ENCODE data around the gene KANSL1L.
A peak's percentile ranks its signal among the peaks of the same experiment; 100 is the strongest.

Gene KANSL1L

GRCh38 chr2:210195101-210195852, 24.1 kb upstream of the KANSL1L start:
- Histone ChIP-seq H3K4me3 (ENCODE audit: insufficient read depth, low read length, poor library complexity, severe bottlenecking) (no peak overlapping the region), H3K4me2 (ENCODE audit: low read depth, low read length, poor library complexity, severe bottlenecking) (no peak overlapping the region), H3F3A (ENCODE audit: insufficient read depth) (no peaks in the 10 kb centered on the region), H3K9me2 (replicated peaks; ENCODE audit: insufficient read depth, low read length) (no peaks in the 10 kb centered on the region), H3K27ac (ENCODE audit: low read depth, low read length) (no peak overlapping the region), H3K79me2 (ENCODE audit: insufficient read depth, low read length) (no peaks in the 10 kb centered on the region), H3K9ac (ENCODE audit: low read length) (no peak overlapping the region), H2AFZ (ENCODE audit: low read depth, low read length, severe bottlenecking) (no peak overlapping the region), H3K27me3 (ENCODE audit: low read length) (no peaks in the 10 kb centered on the region), H3K9me3 (ENCODE audit: insufficient read depth, low read length) (no peaks in the 10 kb centered on the region), H3K36me3 (ENCODE audit: low read length) (no peaks in the 10 kb centered on the region), H4K20me1 (ENCODE audit: low read depth, low read length) (no peaks in the 10 kb centered on the region)
- no peak for TF ChIP-seq EZH2phosphoT487 (conservative IDR thresholded peaks at IDR 0.05; ENCODE audit: low read length)
- TF ChIP-seq, protein P1, sequence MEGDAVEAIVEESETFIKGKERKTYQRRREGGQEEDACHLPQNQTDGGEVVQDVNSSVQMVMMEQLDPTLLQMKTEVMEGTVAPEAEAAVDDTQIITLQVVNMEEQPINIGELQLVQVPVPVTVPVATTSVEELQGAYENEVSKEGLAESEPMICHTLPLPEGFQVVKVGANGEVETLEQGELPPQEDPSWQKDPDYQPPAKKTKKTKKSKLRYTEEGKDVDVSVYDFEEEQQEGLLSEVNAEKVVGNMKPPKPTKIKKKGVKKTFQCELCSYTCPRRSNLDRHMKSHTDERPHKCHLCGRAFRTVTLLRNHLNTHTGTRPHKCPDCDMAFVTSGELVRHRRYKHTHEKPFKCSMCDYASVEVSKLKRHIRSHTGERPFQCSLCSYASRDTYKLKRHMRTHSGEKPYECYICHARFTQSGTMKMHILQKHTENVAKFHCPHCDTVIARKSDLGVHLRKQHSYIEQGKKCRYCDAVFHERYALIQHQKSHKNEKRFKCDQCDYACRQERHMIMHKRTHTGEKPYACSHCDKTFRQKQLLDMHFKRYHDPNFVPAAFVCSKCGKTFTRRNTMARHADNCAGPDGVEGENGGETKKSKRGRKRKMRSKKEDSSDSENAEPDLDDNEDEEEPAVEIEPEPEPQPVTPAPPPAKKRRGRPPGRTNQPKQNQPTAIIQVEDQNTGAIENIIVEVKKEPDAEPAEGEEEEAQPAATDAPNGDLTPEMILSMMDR (IDR thresholded peaks at IDR 0.05; ENCODE audit: insufficient read depth, low read length, poor library complexity, severe bottlenecking): peak; percentile 39

DNA sequence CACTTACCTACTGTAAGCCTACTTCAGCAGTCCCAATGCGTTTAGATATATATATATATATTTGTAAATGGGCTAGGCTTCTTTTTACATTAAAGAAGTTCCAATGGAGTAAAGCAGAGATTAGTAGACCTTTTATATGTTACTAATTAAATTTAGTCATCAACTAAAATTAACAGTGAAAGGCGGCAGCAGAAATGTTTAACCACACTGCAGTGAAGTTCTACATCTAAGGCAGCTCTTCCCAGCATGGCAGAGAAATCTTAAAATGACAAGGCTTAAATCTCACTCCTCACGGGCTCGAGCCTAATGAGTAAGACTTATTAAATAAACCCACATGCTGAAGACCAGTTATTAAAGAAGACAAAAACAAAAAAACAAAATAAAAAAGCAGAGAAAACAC, 19.1 kb upstream of the KANSL1L start:
- H3K36me3 ChIP-seq (ENCODE audit: low read length): no peaks in the 10 kb centered on the region
- TF ChIP-seq, protein P1 (IDR thresholded peaks at IDR 0.05; ENCODE audit: insufficient read depth, low read length, poor library complexity, severe bottlenecking): no peak
- TF ChIP-seq EZH2phosphoT487 (conservative IDR thresholded peaks at IDR 0.05; ENCODE audit: low read length): no peak
- no peaks in the 10 kb centered on the region for H3K27me3 ChIP-seq (ENCODE audit: low read length)
- H3K4me2 ChIP-seq (ENCODE audit: low read depth, low read length, poor library complexity, severe bottlenecking): no peak overlapping the region
- H3K9me2 ChIP-seq (replicated peaks; ENCODE audit: insufficient read depth, low read length): no peaks in the 10 kb centered on the region
- H3K4me3 ChIP-seq (ENCODE audit: insufficient read depth, low read length, poor library complexity, severe bottlenecking): no peak overlapping the region
- no peak overlapping the region for H2AFZ ChIP-seq (ENCODE audit: low read depth, low read length, severe bottlenecking)
- no peaks in the 10 kb centered on the region for H4K20me1 ChIP-seq (ENCODE audit: low read depth, low read length)
- H3F3A ChIP-seq (ENCODE audit: insufficient read depth): no peaks in the 10 kb centered on the region
- H3K27ac ChIP-seq (ENCODE audit: low read depth, low read length): no peak overlapping the region
- no peaks in the 10 kb centered on the region for H3K79me2 ChIP-seq (ENCODE audit: insufficient read depth, low read length)
- no peaks in the 10 kb centered on the region for H3K9me3 ChIP-seq (ENCODE audit: insufficient read depth, low read length)
- no peak overlapping the region for H3K9ac ChIP-seq (ENCODE audit: low read length)

- no peaks in the 10 kb centered on the region for H3K79me2 ChIP-seq (ENCODE audit: insufficient read depth, low read length)
- no peaks in the 10 kb centered on the region for H3K27me3 ChIP-seq (ENCODE audit: low read length)
- H3K9me2 ChIP-seq (replicated peaks; ENCODE audit: insufficient read depth, low read length): no peaks in the 10 kb centered on the region
- H3K4me2 ChIP-seq (ENCODE audit: low read depth, low read length, poor library complexity, severe bottlenecking): no peak overlapping the region
- no peaks in the 10 kb centered on the region for H3K9me3 ChIP-seq (ENCODE audit: insufficient read depth, low read length)
- H3K36me3 ChIP-seq (ENCODE audit: low read length): no peaks in the 10 kb centered on the region
- H3K4me3 ChIP-seq (ENCODE audit: insufficient read depth, low read length, poor library complexity, severe bottlenecking): no peak overlapping the region
- no peak overlapping the region for H3K27ac ChIP-seq (ENCODE audit: low read depth, low read length)
- no peaks in the 10 kb centered on the region for H4K20me1 ChIP-seq (ENCODE audit: low read depth, low read length)
- no peak overlapping the region for H2AFZ ChIP-seq (ENCODE audit: low read depth, low read length, severe bottlenecking)
- TF ChIP-seq EZH2phosphoT487 (conservative IDR thresholded peaks at IDR 0.05; ENCODE audit: low read length): no peak
- TF ChIP-seq, protein P1 (IDR thresholded peaks at IDR 0.05; ENCODE audit: insufficient read depth, low read length, poor library complexity, severe bottlenecking): no peak
- H3F3A ChIP-seq (ENCODE audit: insufficient read depth): no peaks in the 10 kb centered on the region
- H3K9ac ChIP-seq (ENCODE audit: low read length): no peak overlapping the region
Measured at GRCh38 chr2:210189452-210190138, 18.4 kb upstream of the KANSL1L start.
